ENCODE data around the gene LEMD3.

The LEMD3 gene

DNA sequence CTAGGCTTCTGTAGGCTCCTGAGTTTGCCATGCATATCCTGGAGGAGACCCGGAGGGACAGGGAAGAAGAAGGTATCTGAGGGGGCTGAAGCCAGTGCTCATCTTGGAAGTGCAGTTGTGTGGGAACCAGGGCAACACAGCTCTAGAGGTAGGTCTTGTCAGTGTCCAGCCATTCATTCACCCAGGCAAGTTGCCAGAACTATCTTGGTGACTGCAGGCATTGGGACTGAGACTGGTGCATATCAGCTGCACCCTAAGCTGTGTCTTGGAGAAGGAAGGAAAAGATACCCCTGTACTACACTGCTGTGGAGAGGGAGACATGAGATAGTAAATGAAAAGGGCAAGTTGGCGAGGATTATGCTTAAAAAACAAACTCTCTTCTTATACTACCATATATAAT, 43.4 kb upstream of the LEMD3 start:
- TF ChIP-seq EZH2phosphoT487 (IDR thresholded peaks at IDR 0.05; ENCODE audit: borderline replicate concordance), result no peak
- TF ChIP-seq, protein P1, sequence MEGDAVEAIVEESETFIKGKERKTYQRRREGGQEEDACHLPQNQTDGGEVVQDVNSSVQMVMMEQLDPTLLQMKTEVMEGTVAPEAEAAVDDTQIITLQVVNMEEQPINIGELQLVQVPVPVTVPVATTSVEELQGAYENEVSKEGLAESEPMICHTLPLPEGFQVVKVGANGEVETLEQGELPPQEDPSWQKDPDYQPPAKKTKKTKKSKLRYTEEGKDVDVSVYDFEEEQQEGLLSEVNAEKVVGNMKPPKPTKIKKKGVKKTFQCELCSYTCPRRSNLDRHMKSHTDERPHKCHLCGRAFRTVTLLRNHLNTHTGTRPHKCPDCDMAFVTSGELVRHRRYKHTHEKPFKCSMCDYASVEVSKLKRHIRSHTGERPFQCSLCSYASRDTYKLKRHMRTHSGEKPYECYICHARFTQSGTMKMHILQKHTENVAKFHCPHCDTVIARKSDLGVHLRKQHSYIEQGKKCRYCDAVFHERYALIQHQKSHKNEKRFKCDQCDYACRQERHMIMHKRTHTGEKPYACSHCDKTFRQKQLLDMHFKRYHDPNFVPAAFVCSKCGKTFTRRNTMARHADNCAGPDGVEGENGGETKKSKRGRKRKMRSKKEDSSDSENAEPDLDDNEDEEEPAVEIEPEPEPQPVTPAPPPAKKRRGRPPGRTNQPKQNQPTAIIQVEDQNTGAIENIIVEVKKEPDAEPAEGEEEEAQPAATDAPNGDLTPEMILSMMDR (conservative IDR thresholded peaks at IDR 0.05; ENCODE audit: low read length), result no peak

DNA sequence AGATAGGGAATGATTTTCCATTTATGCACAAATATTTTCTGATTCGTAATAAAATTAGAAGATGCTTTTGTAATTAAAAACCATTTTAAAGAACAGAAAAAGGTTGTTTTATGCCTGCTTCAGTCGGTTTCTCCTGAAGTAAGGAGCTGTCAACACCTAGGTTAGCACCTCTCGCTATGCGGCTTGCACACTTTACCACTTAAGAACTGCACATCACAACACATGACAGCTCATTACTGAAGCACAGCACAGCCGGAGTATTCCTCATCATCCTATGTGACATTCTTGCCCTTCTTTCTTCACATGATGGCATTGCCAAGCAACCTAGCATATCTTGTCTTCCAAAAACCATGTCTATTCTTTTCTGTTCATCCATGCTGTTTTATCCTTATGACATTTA, 42.9 kb upstream of the LEMD3 start:
- Histone ChIP-seq H3K9me2 (replicated peaks; ENCODE audit: low read depth, low read length) (no peaks in the 10 kb centered on the region), H3K4me3 (ENCODE audit: low read length, poor library complexity, severe bottlenecking) (no peak overlapping the region), H3K36me3 (ENCODE audit: insufficient read depth, low read length) (no peaks in the 10 kb centered on the region), H4K20me1 (ENCODE audit: insufficient read depth, low read length, poor library complexity, severe bottlenecking) (no peaks in the 10 kb centered on the region), H3K9me3 (ENCODE audit: insufficient read depth, low read depth, low read length) (no peaks in the 10 kb centered on the region), H3K4me1 (ENCODE audit: insufficient read depth, low read length, poor library complexity, severe bottlenecking) (no peaks in the 10 kb centered on the region), H2AFZ (ENCODE audit: low read length) (no peak overlapping the region), H3K79me2 (ENCODE audit: insufficient read depth, low read length) (no peaks in the 10 kb centered on the region), H3K4me2 (ENCODE audit: low read depth, low read length, poor library complexity, severe bottlenecking) (no peak overlapping the region), H3K9ac (ENCODE audit: low read depth, low read length, poor library complexity, severe bottlenecking) (no peak overlapping the region), H3K27me3 (ENCODE audit: insufficient read depth, low read length, poor library complexity, severe bottlenecking) (no peaks in the 10 kb centered on the region), H3F3A (ENCODE audit: low read depth) (no peaks in the 10 kb centered on the region)
- no peak for TF ChIP-seq EZH2phosphoT487 (IDR thresholded peaks at IDR 0.05; ENCODE audit: borderline replicate concordance)
- TF ChIP-seq, protein P1 (conservative IDR thresholded peaks at IDR 0.05; ENCODE audit: low read length), result no peak

More for the DNA sequence above, 43.4 kb upstream of the LEMD3 start:
- no peak overlapping the region for H3K9ac ChIP-seq (ENCODE audit: low read depth, low read length, poor library complexity, severe bottlenecking)
- H4K20me1 ChIP-seq (ENCODE audit: insufficient read depth, low read length, poor library complexity, severe bottlenecking), result no peaks in the 10 kb centered on the region
- H3K4me1 ChIP-seq (ENCODE audit: insufficient read depth, low read length, poor library complexity, severe bottlenecking), result no peaks in the 10 kb centered on the region
- no peaks in the 10 kb centered on the region for H3K36me3 ChIP-seq (ENCODE audit: insufficient read depth, low read length)
- H3K4me3 ChIP-seq (ENCODE audit: low read length, poor library complexity, severe bottlenecking), result no peak overlapping the region
- no peaks in the 10 kb centered on the region for H3K9me3 ChIP-seq (ENCODE audit: insufficient read depth, low read depth, low read length)
- H3K9me2 ChIP-seq (replicated peaks; ENCODE audit: low read depth, low read length), result no peaks in the 10 kb centered on the region
- no peak overlapping the region for H2AFZ ChIP-seq (ENCODE audit: low read length)
- H3F3A ChIP-seq (ENCODE audit: low read depth), result no peaks in the 10 kb centered on the region
- H3K27me3 ChIP-seq (ENCODE audit: insufficient read depth, low read length, poor library complexity, severe bottlenecking), result no peaks in the 10 kb centered on the region
- no peaks in the 10 kb centered on the region for H3K79me2 ChIP-seq (ENCODE audit: insufficient read depth, low read length)
- no peak overlapping the region for H3K4me2 ChIP-seq (ENCODE audit: low read depth, low read length, poor library complexity, severe bottlenecking)

DNA sequence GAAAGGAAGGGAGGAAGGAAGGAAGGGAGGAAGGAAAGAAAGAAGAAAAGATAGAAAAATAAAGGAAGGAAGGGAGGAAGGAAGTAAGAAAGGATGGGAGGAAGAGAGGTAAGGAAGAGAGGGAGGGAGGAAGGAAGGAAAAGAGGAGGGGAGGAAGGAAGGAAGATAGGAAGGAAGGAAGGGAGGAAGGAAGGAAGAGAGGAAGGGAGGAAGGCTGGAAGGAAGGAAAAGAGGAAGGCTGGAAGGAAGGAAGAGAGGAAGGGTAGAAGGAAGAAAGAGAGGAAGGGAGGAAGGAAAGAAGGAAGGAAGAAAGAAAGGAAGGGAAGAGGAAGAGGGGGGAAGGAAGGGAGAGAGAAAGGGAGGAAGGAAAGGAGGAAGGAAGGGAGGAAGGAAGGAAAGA, 35.5 kb upstream of the LEMD3 start:
- H3K79me2 ChIP-seq (ENCODE audit: insufficient read depth, low read length), result no peaks in the 10 kb centered on the region
- no peaks in the 10 kb centered on the region; the same call in 1 of the 2 replicates for H3K9me3 ChIP-seq (ENCODE audit: insufficient read depth, low read depth, low read length)
- no peaks in the 10 kb centered on the region for H3K9me2 ChIP-seq (replicated peaks; ENCODE audit: low read depth, low read length)
- TF ChIP-seq EZH2phosphoT487 (IDR thresholded peaks at IDR 0.05; ENCODE audit: borderline replicate concordance), result no peak
- TF ChIP-seq, protein P1 (conservative IDR thresholded peaks at IDR 0.05; ENCODE audit: low read length), result no peak
- H3K27me3 ChIP-seq (ENCODE audit: insufficient read depth, low read length, poor library complexity, severe bottlenecking), result no peaks in the 10 kb centered on the region
- no peak overlapping the region for H2AFZ ChIP-seq (ENCODE audit: low read length)
- no peak overlapping the region for H3K9ac ChIP-seq (ENCODE audit: low read depth, low read length, poor library complexity, severe bottlenecking)
- H3K4me3 ChIP-seq (ENCODE audit: low read length, poor library complexity, severe bottlenecking), result no peak overlapping the region
- H3K36me3 ChIP-seq (ENCODE audit: insufficient read depth, low read length), result no peaks in the 10 kb centered on the region
- no peaks in the 10 kb centered on the region for H3F3A ChIP-seq (ENCODE audit: low read depth)
- no peak overlapping the region for H3K4me2 ChIP-seq (ENCODE audit: low read depth, low read length, poor library complexity, severe bottlenecking)
- no peaks in the 10 kb centered on the region for H3K4me1 ChIP-seq (ENCODE audit: insufficient read depth, low read length, poor library complexity, severe bottlenecking)
- H4K20me1 ChIP-seq (ENCODE audit: insufficient read depth, low read length, poor library complexity, severe bottlenecking), result no peaks in the 10 kb centered on the region
